HG02798 (cell line): Measurements from ENCODE around the gene COMMD2.

ENCODE experiments used
- ATAC-seq: cut with Tn5 transposase; IDR thresholded peaks from one replicate; pipeline ENCODE4 v1.9.1; 2021; ENCODE audit warnings: mild to moderate bottlenecking; ENCODE audit not compliant: unreplicated experiment, poor library complexity

Gene COMMD2

GRCh38 chr3:149765762-149766334, 13.6 kb upstream of the COMMD2 start:
- ATAC-seq, result no peak

DNA sequence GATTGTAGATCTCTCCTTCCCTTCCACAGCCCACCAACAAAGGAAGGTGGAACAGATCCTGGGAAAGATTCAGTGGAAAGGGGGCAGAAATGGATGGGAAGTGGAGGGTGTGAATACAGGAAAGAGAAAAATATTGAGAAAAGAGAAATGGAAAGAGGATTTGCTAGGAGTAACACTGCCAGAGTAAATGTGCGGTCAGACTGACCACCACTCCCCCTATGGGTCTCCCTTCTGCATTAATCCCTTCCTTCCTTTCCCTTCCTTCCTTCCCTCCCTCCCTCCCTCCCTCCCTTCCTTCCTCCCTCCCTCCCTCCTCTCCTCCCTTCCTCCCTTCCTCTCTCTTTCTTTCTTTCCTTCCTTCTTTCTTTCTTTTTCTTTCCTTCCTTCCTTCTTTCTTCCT, 12.0 kb upstream of the COMMD2 start:
- no peak for ATAC-seq

DNA sequence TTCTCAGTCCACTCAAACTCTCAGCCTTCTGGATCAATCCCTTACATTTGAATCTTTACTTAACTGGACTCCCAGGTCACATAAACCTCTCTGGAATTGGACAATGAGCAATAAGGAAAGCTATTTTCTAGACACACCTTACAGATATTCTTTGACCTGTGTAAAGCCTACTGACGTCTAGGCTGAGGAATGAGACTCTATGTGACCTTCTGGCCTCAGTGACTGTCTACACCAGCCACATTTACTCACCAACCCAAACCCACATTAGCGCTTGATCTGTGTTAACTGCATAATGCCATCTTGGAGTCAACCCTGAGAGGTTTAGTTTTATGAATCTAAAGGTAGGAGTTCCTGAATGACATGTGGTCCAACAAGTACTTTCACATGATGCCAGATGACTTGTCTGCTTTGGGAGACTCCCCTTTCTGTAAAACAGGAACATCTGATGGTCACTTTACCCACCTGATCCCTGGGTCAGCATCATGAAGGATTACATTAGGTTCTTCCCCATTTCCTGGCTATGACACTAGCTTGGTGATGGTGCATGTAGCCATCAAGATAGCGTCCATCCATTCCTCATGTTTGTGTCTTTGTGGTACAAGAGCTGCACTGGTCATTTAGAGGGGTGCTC, 11.4 kb upstream of the COMMD2 start:
- no peak for ATAC-seq

- ATAC-seq, result no peak
Observed at GRCh38 chr3:149753717-149754116, 1.4 kb upstream of the COMMD2 start.

DNA sequence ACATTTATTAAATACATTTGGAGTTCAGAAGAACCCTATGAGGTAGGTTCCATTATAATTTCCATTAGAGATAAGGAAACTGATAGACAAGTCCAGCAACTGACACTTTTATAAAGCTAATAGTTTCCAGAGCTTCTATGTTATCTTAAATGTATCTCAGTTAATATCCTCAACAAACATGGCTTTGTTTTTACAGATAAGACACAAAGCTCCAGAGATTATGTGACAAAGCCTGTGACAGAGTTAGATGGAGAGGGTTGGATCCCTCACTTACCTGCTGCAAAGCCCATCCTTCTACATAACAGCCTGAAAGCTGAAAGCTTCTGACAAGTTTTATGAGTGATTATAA, 473 bp upstream of the COMMD2 start:
- no peak for ATAC-seq

DNA sequence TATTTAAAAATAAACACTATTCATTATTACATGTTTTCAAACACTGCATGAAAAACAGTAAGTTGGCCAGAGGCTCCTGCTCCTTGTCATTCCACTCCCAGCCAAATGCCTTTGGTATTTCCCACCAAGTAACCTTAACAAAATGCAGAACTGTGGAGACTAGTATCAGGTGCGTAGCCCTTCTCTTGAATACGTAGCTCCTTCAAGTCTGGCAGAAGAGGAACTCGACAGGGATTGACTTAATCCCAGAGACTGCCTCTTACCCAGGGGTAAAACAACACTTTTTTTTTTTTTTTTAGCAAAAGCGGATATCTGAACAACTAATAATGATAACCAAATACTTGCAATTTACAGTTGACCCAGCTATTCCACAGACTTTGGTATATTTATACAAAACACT, 738 bp downstream of the COMMD2 start:
- no peak for ATAC-seq

DNA sequence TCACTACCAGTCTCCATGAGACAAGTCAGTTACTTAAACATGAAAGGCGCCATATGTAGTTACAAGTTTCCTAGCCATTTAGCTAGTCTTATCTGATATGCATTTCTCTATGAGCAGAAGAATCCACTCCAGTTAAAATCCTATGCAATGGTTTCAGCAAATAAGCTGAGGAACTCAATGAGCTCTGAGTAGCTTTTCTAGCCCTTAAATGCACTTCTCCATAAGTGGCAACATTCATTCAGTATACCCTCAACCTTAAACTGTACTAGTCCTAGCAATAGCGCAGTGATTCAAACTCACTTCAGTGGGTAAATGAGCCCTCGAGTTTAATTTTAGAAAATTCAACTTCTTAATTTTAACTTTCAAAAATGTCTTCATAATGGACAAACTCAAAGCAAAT, 7.7 kb downstream of the COMMD2 start:
- no peak for ATAC-seq

- ATAC-seq, result no peak
Observed at GRCh38 chr3:149744151-149744550, 8.1 kb downstream of the COMMD2 start.

GRCh38 chr3:149739396-149739795, 12.9 kb downstream of the COMMD2 start:
- ATAC-seq, result no peak

DNA sequence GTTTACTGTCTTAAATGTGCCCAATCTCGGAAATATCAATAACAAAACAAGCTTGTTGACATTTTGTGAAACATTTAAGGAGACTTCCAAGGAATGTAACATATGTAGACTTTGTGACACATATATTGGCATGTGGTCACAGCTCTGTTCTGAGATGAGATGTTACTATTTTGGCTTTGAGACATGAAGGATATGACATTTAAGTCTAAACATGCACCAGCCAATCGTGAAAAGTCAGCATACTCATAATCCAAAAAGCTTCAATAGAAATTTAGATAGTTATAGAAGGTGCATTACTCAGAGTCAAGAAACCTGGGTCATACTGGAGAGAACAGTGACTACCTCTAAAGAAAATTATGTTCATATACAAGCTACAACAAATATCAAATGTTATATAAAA, 13.4 kb downstream of the COMMD2 start:
- ATAC-seq, result no peak

GRCh38 chr3:149736953-149737205, 15.4 kb downstream of the COMMD2 start:
- no peak for ATAC-seq

DNA sequence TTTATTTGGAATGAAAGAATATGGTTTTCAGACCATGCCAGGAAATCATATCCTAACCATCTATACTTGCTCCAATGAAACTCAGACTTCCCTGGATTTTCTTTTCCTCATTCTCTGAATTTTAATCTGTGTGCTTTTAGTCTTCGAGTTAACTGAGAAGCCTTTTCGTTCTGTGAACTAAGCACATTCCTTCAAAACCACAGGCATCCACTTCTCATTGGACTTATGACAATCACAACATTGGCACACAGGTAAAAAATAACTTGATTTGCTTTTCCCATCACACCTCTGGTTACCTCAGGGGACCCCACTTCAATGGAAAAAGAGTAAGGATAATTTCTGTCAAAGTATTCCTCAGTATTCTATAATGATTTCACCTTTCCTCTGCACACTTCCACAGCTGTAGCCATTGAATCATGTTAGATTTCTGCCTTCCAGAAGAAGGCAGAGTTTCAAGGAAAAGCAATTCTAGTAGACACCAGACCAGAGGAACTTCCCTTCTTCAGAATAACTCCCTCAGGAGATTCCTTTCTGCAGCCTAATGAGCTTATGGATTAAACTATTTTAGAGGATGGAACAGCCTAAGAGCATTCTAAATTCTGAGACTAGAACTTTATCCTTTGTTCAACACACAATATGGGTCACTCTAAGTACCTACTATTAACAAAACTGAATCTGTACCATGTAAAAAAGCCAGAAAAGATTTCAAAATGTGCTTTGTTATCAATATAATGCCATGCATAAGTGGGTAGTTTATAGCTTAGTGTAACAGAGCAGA, 15.9 kb downstream of the COMMD2 start:
- ATAC-seq, result no peak

- no peak for ATAC-seq
Observed at GRCh38 chr3:149732234-149732633, 20.1 kb downstream of the COMMD2 start.

DNA sequence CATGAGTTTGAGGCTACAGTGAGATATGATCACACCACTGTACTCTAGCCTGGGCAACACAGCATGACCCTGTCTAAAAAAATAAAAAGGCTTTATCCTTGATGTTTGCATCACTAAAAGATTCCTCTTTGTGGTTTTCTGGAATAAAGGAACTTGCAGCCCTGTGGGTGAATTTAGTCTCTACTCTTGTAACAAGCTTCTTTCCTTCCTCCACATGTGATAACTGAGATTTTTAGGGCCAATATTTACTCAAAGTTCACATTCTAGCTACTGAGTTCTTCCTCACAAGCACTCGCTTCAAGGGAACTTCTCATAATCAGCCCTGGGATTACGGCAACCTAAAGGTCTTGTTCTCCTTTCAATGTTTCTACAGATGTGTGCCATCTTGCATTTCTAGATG, 24.6 kb downstream of the COMMD2 start:
- no peak for ATAC-seq

- ATAC-seq, result peak; percentile 89
Observed at GRCh38 chr3:149726716-149727407, 25.4 kb downstream of the COMMD2 start.

GRCh38 chr3:149723781-149724180, 28.5 kb downstream of the COMMD2 start:
- no peak for ATAC-seq

- ATAC-seq, result no peak
Observed at GRCh38 chr3:149720918-149721317, 31.4 kb downstream of the COMMD2 start.

DNA sequence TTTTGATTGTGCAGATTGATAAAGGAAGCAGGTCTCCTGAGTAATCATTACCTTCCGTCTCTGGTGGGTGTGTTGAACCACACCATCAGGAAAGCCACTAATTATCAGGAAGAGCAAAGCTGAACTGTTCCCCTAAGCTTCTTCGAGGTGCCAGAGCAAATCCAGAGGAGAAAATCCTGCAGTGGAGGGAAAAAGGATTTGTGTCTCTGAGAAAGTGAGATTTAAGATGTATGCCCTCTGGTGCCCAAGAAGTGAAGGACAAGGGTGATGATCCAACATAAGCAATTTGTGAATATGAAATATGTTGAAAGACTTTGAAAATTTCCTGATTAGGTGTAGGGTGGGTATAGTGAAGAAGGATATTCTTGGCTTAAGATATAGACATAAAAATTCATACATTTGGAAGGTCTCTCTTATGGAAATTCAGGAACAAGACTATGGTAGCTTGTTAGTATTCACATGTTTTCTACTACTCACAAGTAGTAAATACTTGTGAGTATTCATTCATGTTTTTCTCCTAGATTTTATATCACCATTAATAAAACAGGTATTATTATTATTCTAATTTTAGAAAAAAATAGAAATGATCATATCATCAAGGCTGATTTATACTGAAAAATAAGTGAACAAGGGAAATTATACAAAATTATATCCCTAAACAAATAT, 34.8 kb downstream of the COMMD2 start:
- ATAC-seq, result peak; percentile 46

DNA sequence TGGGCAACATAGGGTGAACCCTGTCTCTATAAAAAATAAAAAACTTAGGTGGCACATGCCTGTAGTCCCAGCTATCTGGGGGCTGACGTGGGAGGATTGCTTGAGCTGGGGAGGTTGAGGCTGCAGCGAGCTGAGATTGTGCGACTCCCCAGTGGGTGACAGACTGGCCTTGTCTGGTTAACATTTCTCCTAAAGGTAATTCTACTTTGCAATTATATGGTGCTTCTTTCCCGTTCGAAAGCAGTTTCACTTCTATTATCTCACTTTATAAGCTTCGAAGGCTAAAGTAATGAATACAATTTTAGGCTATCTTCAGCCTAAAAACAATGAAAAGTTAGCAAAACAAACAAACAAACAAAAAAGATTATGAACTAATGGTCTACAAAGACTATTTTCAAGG, 35.3 kb downstream of the COMMD2 start:
- ATAC-seq, result no peak

DNA sequence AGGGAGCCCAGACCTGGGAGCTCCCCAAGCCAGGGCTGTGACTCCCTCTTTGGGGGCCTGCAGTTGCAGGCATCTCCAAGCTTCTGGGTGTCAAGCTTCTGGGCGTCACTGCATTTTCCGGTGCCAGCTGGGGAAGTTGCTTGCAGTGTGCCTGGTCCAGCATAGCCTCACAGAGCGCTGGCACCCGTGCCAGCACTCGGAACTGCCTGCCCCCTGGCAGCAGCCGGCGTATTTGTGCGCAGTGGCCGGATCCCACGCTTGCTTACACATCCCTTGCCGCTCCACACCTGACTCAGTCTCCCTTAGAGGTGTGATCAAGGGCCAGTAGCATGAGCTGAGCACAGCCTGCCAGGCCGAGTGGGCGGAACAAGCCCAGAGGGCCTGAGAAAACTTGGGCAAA, 37.0 kb downstream of the COMMD2 start:
- ATAC-seq, result no peak
